Cardiac muscle cell (in vitro differentiated cells and primary cell): ENCODE results near the gene PDZD7. TPM values are rescaled to one million over a fixed set of nuclear protein-coding genes. Genes with fewer than 3 reads are reported as not detected.
A peak's percentile ranks its signal among the peaks of the same experiment; 100 is the strongest.

Experiments
- DNase-seq, 2 donors: peaks; one replicate each; pipeline versions ENCODE4 v3.0.0 to v3.0.0-alpha.2; 2010 to 2017; ENCODE audit warnings: low read depth in 1 of 2, low spot score in 1 of 2
- H3K27ac ChIP-seq: fragments of 200-600 bp; sonication (generic); 2 replicates; pipeline ENCODE4 v1.5.1; 2016
- H3K27me3 ChIP-seq: fragments of 200-600 bp; sonication (generic); 2 replicates; pipeline ENCODE4 v1.6.0; 2016; ENCODE audit warnings: control low read depth
- H3K36me3 ChIP-seq: fragments of 200-600 bp; sonication (generic); 2 replicates; pipeline ENCODE4 v1.5.1; 2016; ENCODE audit warnings: control low read depth
- H3K4me1 ChIP-seq: fragments of 200-600 bp; sonication (generic); 2 replicates; pipeline ENCODE4 v1.8.1; 2017; ENCODE audit warnings: low read depth, mild to moderate bottlenecking, mixed run types
- H3K4me3 ChIP-seq: fragments of 200-600 bp; sonication (generic); 2 replicates; pipeline ENCODE4 v1.5.1; 2016; ENCODE audit warnings: mild to moderate bottlenecking
- H3K9me3 ChIP-seq: fragments of 200-600 bp; sonication (generic); 2 replicates; pipeline ENCODE4 v1.5.1; 2017; ENCODE audit warnings: low read depth, mild to moderate bottlenecking, control low read depth
- polyA plus RNA-seq: library from polyadenylated mRNA; unstranded; fragments of >200 nt; fragmentation: Nextera tagmentation; extraction: Ambion mirVana; gene quantifications from 2 replicates; pipeline ENCODE4 v1.2.1, GENCODE V29; 2016
- total RNA-seq: library from RNA; depleted of rRNA; stranded (reverse); fragments of >200 nt; gene quantifications from 2 replicates; pipeline ENCODE4 v1.2.3, GENCODE V29; 2016
- TF ChIP-seq, protein P1 (sequence below): IDR thresholded peaks from 2 replicates; pipeline ENCODE4 v1.5.1; 2012; ENCODE audit warnings: low read depth, mild to moderate bottlenecking, low read length

The PDZD7 gene
- total and polyA plus RNA-seq, 2 experiments from 2014 or later = 4.5 to 7.7 TPM

- Histone ChIP-seq H3K9me3 (no peaks in the 10 kb centered on the region), H3K4me3 (no peak overlapping the region), H3K27ac (no peak overlapping the region), H3K27me3 (no peaks in the 10 kb centered on the region), H3K36me3 (no peaks in the 10 kb centered on the region), H3K4me1 (peaks cover 9% of the 10 kb centered on the region)
- DNase-seq = no peak
- TF ChIP-seq, protein P1, sequence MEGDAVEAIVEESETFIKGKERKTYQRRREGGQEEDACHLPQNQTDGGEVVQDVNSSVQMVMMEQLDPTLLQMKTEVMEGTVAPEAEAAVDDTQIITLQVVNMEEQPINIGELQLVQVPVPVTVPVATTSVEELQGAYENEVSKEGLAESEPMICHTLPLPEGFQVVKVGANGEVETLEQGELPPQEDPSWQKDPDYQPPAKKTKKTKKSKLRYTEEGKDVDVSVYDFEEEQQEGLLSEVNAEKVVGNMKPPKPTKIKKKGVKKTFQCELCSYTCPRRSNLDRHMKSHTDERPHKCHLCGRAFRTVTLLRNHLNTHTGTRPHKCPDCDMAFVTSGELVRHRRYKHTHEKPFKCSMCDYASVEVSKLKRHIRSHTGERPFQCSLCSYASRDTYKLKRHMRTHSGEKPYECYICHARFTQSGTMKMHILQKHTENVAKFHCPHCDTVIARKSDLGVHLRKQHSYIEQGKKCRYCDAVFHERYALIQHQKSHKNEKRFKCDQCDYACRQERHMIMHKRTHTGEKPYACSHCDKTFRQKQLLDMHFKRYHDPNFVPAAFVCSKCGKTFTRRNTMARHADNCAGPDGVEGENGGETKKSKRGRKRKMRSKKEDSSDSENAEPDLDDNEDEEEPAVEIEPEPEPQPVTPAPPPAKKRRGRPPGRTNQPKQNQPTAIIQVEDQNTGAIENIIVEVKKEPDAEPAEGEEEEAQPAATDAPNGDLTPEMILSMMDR = no peak
Observed at GRCh38 chr10:100970914-100971811, 59.8 kb downstream of the PDZD7 start.

GRCh38 chr10:100970076-100970913, 60.6 kb downstream of the PDZD7 start:
- no peak for DNase-seq
- Histone ChIP-seq H3K9me3 (no peaks in the 10 kb centered on the region), H3K27me3 (no peaks in the 10 kb centered on the region), H3K27ac (no peak overlapping the region), H3K4me1 (peaks cover 9% of the 10 kb centered on the region), H3K36me3 (no peaks in the 10 kb centered on the region), H3K4me3 (peak overlapping the region; percentile 81)
- TF ChIP-seq, protein P1 = no peak

DNA sequence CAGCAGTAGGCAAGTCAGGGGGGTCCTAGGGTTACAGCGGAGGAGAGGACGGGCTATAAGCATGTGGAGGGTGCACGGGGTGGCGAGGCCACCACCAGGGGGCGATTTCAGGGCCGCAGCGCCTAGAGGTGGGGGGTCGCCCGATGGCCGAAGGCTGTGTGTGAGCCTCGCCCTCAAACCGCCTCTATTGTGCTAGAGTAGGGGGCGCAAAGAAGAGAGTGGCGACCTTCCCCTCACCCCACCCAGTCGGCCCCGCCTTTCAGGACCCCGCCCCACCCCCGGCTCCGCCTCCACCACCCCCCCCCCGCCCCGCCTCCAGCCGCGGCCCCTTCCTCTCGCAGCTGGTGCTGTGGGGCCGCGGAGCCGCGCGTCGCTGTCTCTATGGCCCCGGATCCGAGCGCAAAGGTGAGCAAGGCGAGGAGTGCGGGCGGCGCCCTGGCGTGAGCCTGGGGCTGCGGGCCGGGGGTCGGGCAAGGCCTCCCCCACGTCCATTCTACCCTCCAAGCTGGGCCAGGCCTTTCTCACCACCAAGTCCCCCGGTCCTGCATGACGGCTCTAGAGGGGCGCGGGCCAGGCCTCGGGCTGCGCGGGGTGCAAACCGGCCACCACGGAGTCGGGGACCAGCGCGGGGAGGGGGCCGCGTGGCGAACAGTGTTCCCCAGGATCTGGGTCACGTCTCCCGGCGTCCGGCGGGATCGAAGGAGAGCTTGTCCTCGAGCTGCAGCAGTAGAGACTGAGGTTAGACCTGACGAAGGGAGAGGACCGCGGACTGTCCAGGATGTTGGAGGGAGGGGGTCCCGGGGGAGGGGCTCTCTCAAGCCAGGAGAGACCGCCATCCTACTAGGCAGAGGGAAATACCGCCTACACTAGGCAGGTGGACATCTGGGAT, 61.5 kb downstream of the PDZD7 start, which contains the start of gene SEMA4G:
TSS of gene SEMA4G (plus strand) at position 318 of the 889 bp plus-strand sequence. CDS start 3,409 bp downstream, outside the sequence.
- no peaks in the 10 kb centered on the region for H3K27me3 ChIP-seq
- H3K4me1 ChIP-seq = peaks cover 9% of the 10 kb centered on the region
- peak within 1 kb of the TSS; percentile 81 for H3K4me3 ChIP-seq
- no peak within 1 kb of the TSS for H3K27ac ChIP-seq
- TF ChIP-seq, protein P1 = peak; percentile 72
- no peaks in the 10 kb centered on the region for H3K36me3 ChIP-seq
- DNase-seq = peak; percentile 48 to 80
- H3K9me3 ChIP-seq = no peaks in the 10 kb centered on the region

GRCh38 chr10:100968863-100969186, 62.1 kb downstream of the PDZD7 start:
- TF ChIP-seq, protein P1 = no peak

More at GRCh38 chr10:100968863-100969186, 62.1 kb downstream of the PDZD7 start:
- no peaks in the 10 kb centered on the region for H3K27me3 ChIP-seq
- H3K36me3 ChIP-seq = no peaks in the 10 kb centered on the region
- DNase-seq = no peak
- no peaks in the 10 kb centered on the region for H3K9me3 ChIP-seq
- H3K4me1 ChIP-seq = peaks cover 9% of the 10 kb centered on the region
- H3K27ac ChIP-seq = no peak overlapping the region
- peak overlapping the region; percentile 81 for H3K4me3 ChIP-seq
